T-helper 17 cell (primary cell): ENCODE results near the gene TMEM232. TPM values are rescaled to one million over a fixed set of nuclear protein-coding genes. Genes with fewer than 3 reads are reported as not detected.
A peak's percentile ranks its signal among the peaks of the same experiment; 100 is the strongest.

Experiments
- ATAC-seq: fragments of 150-1000 bp; cut with Tn5 transposase; 2 replicates; pipeline ENCODE4 v1.10.0; 2021; ENCODE audit warnings: mild to moderate bottlenecking, moderate library complexity
- DNase-seq, 3 donors: peaks; one replicate each; pipeline versions ENCODE4 v3.0.0 to v3.0.0-alpha.2; 2020 to 2021
- H3K9me3 ChIP-seq: one replicate; pipeline ENCODE4 v1.7.0; 2013; ENCODE audit warnings: low read length, mild to moderate bottlenecking; ENCODE audit not compliant: control insufficient read depth, poor library complexity, severe bottlenecking
- H3K27ac Mint-ChIP-seq: one replicate; pipeline ENCODE4 v1.8.0; 2022; ENCODE audit warnings: mild to moderate bottlenecking, moderate library complexity, mixed read lengths
- H3K27me3 Mint-ChIP-seq: one replicate; pipeline ENCODE4 v1.8.0; 2022; ENCODE audit warnings: mixed read lengths
- H3K36me3 Mint-ChIP-seq: one replicate; pipeline ENCODE4 v1.8.0; 2022; ENCODE audit warnings: low read depth, mixed read lengths
- H3K4me1 Mint-ChIP-seq: one replicate; pipeline ENCODE4 v1.8.0; 2022; ENCODE audit warnings: mild to moderate bottlenecking, mixed read lengths
- H3K4me3 Mint-ChIP-seq: one replicate; pipeline ENCODE4 v1.8.0; 2022; ENCODE audit warnings: mild to moderate bottlenecking, moderate library complexity, mixed read lengths
- total RNA-seq, 4 donors: library from RNA in 2 of 4; stranded (reverse) in 2 of 4; gene quantifications; one replicate each; pipeline ENCODE4 v1.2.3 and lab custom pipeline; 2022 to 2026

Gene TMEM232
- total RNA-seq: 1 to 10 TPM in 1 of 2 donors, under 1 TPM in 1; 0.94 to 1.6 TPM
- total RNA-seq (lab: John Stamatoyannopoulos, UW): 0.12 to 0.83 reads per million in 2 donors

- no peaks in the 10 kb centered on the region for H3K36me3 Mint-ChIP-seq
- no peaks in the 10 kb centered on the region for H3K9me3 ChIP-seq
- H3K27me3 Mint-ChIP-seq: peaks cover 4% of the 10 kb centered on the region
- ATAC-seq (peak; percentile 100), DNase-seq (peak; percentile 49 to 57 (median 49))
- peak within 1 kb of the TSS; percentile 88 for H3K4me3 Mint-ChIP-seq
- no peak within 1 kb of the TSS for H3K27ac Mint-ChIP-seq
- peaks cover 9% of the 10 kb centered on the region for H3K4me1 Mint-ChIP-seq
Measured at GRCh38 chr5:110726249-110727024, at the start of gene TMEM232. TMEM232 (minus strand) TSS chr5:110726671; CDS start chr5:110667352, 59,319 bp downstream.

- DNase-seq (no peak), ATAC-seq (no peak)
- Mint-ChIP-seq H3K27ac (no peak overlapping the region), H3K4me3 (no peak overlapping the region), H3K36me3 (peaks cover 2% of the 10 kb centered on the region), H3K4me1 (no peaks in the 10 kb centered on the region), H3K27me3 (peaks cover 18% of the 10 kb centered on the region)
- no peaks in the 10 kb centered on the region for H3K9me3 ChIP-seq
Measured at GRCh38 chr5:110770286-110770685, 43.8 kb upstream of the TMEM232 start.

GRCh38 chr5:110769000-110769681, 42.7 kb upstream of the TMEM232 start:
- H3K27me3 Mint-ChIP-seq: peaks cover 18% of the 10 kb centered on the region

GRCh38 chr5:110768138-110768860, 41.8 kb upstream of the TMEM232 start:
- Mint-ChIP-seq H3K27ac (no peak overlapping the region), H3K4me3 (no peak overlapping the region), H3K27me3 (peaks cover 18% of the 10 kb centered on the region), H3K36me3 (peaks cover 2% of the 10 kb centered on the region), H3K4me1 (no peaks in the 10 kb centered on the region)
- ATAC-seq: no peak
- no peak for DNase-seq
- no peaks in the 10 kb centered on the region for H3K9me3 ChIP-seq

More at GRCh38 chr5:110769000-110769681, 42.7 kb upstream of the TMEM232 start:
- peaks cover 2% of the 10 kb centered on the region for H3K36me3 Mint-ChIP-seq
- ATAC-seq (no peak), DNase-seq (no peak)
- H3K9me3 ChIP-seq: no peaks in the 10 kb centered on the region
- no peaks in the 10 kb centered on the region for H3K4me1 Mint-ChIP-seq
- H3K4me3 Mint-ChIP-seq: no peak overlapping the region
- H3K27ac Mint-ChIP-seq: no peak overlapping the region

GRCh38 chr5:110760158-110760557, 33.7 kb upstream of the TMEM232 start:
- DNase-seq: no peak
- no peaks in the 10 kb centered on the region for H3K9me3 ChIP-seq
- Mint-ChIP-seq H3K4me3 (no peak overlapping the region), H3K4me1 (no peaks in the 10 kb centered on the region), H3K27ac (no peak overlapping the region), H3K27me3 (no peaks in the 10 kb centered on the region), H3K36me3 (peaks cover 6% of the 10 kb centered on the region)
- no peak for ATAC-seq

GRCh38 chr5:110757118-110757729, 30.8 kb upstream of the TMEM232 start:
- ATAC-seq (no peak), DNase-seq (peak in 1 of 3 donors; percentile 4)
- Mint-ChIP-seq H3K4me1 (peaks cover 16% of the 10 kb centered on the region), H3K4me3 (no peak overlapping the region), H3K27me3 (no peaks in the 10 kb centered on the region), H3K27ac (peak overlapping the region; percentile 9), H3K36me3 (peaks cover 10% of the 10 kb centered on the region)
- H3K9me3 ChIP-seq: no peaks in the 10 kb centered on the region

GRCh38 chr5:110754181-110754580, 27.7 kb upstream of the TMEM232 start:
- Mint-ChIP-seq H3K4me3 (peak overlapping the region; percentile 15), H3K27ac (peak overlapping the region; percentile 99), H3K4me1 (peaks cover 32% of the 10 kb centered on the region), H3K27me3 (no peaks in the 10 kb centered on the region), H3K36me3 (peaks cover 13% of the 10 kb centered on the region)
- H3K9me3 ChIP-seq: no peaks in the 10 kb centered on the region
- no peak for ATAC-seq
- no peak for DNase-seq

- H3K9me3 ChIP-seq: no peaks in the 10 kb centered on the region
- H3K27ac Mint-ChIP-seq: peak overlapping the region; percentile 99
- DNase-seq: no peak
- H3K27me3 Mint-ChIP-seq: no peaks in the 10 kb centered on the region
- H3K36me3 Mint-ChIP-seq: peaks cover 17% of the 10 kb centered on the region
- peak; percentile 34 for ATAC-seq
- H3K4me1 Mint-ChIP-seq: peaks cover 36% of the 10 kb centered on the region
- H3K4me3 Mint-ChIP-seq: no peak overlapping the region
Measured at GRCh38 chr5:110753600-110753999, 27.1 kb upstream of the TMEM232 start.

- peak overlapping the region; percentile 99 for H3K27ac Mint-ChIP-seq
- no peaks in the 10 kb centered on the region for H3K27me3 Mint-ChIP-seq
- H3K36me3 Mint-ChIP-seq: peaks cover 17% of the 10 kb centered on the region
- peaks cover 38% of the 10 kb centered on the region for H3K4me1 Mint-ChIP-seq
- DNase-seq (no peak), ATAC-seq (no peak)
- H3K4me3 Mint-ChIP-seq: peak overlapping the region; percentile 61
- H3K9me3 ChIP-seq: no peaks in the 10 kb centered on the region
Measured at GRCh38 chr5:110752953-110753352, 26.5 kb upstream of the TMEM232 start.

- peaks cover 41% of the 10 kb centered on the region for H3K4me1 Mint-ChIP-seq
- no peaks in the 10 kb centered on the region for H3K27me3 Mint-ChIP-seq
- DNase-seq (no peak), ATAC-seq (peak; percentile 91)
- H3K36me3 Mint-ChIP-seq: peaks cover 20% of the 10 kb centered on the region
- no peaks in the 10 kb centered on the region for H3K9me3 ChIP-seq
- peak overlapping the region; percentile 61 for H3K4me3 Mint-ChIP-seq
- peak overlapping the region; percentile 99 for H3K27ac Mint-ChIP-seq
Measured at GRCh38 chr5:110751902-110752762, 25.7 kb upstream of the TMEM232 start.

- Mint-ChIP-seq H3K4me3 (peak within 1 kb of the TSS; percentile 96), H3K27me3 (peaks cover 8% of the 10 kb centered on the region), H3K4me1 (peaks cover 26% of the 10 kb centered on the region), H3K36me3 (peaks cover 2% of the 10 kb centered on the region), H3K27ac (peak within 1 kb of the TSS; percentile 94)
- H3K9me3 ChIP-seq: no peaks in the 10 kb centered on the region
- DNase-seq (peak; percentile 75 to 79 (median 77)), ATAC-seq (peak; percentile 90)
Measured at GRCh38 chr5:110738812-110739651, 12.6 kb upstream of the TMEM232 start, which contains the start of gene SLC25A46. SLC25A46 (plus strand) TSS chr5:110739007; CDS start chr5:110739120, 113 bp downstream.
